A673 (cell line): ENCODE results near the gene NKX2-3. TPM values are rescaled to one million over a fixed set of nuclear protein-coding genes. Genes with fewer than 3 reads are reported as not detected.

ENCODE experiments used
- BruUV-seq: library from RNA; stranded (reverse); fragments of 400-500 nt; replicated peaks from 2 replicates; lab custom pipeline; 2021; lab: Mats Ljungman, UMichigan
- CTCF ChIA-PET: fragments of 300-600 bp; sonication (Branson Sonifier 250); formaldehyde crosslinking; loops from one replicate; lab custom pipeline; 2022; ENCODE audit warnings: antibody characterized with exemption; lab: Charles Lee
- POLR2A ChIA-PET: fragments of 300-600 bp; sonication (Branson Sonifier 250); formaldehyde crosslinking; loops from one replicate; lab custom pipeline; 2022; ENCODE audit warnings: antibody characterized with exemption; ENCODE audit not compliant: low non-redundant PET; lab: Charles Lee
- DNase-seq: peaks from one replicate; pipeline ENCODE4 v3.0.0-alpha.2; 2015; ENCODE audit warnings: low spot score
- H3K27ac ChIP-seq: fragments of 200-600 bp; sonication (generic); 2 replicates; pipeline ENCODE4 v1.5.1; 2016; ENCODE audit warnings: mixed run types, low read depth, mild to moderate bottlenecking, mixed read lengths, antibody characterized with exemption, low read length; ENCODE audit not compliant: poor library complexity, severe bottlenecking
- H3K27me3 ChIP-seq: fragments of 200-600 bp; sonication (generic); replicated peaks from 2 replicates; pipeline ENCODE4 v1.6.1; 2017; ENCODE audit warnings: mixed run types, low read depth, mild to moderate bottlenecking, mixed read lengths, antibody characterized with exemption, low read length; ENCODE audit not compliant: insufficient read depth, poor library complexity
- H3K36me3 ChIP-seq: fragments of 200-600 bp; sonication (generic); 2 replicates; pipeline ENCODE4 v1.6.1; 2016; ENCODE audit warnings: mixed run types, mild to moderate bottlenecking, mixed read lengths, antibody characterized with exemption, low read length; ENCODE audit not compliant: insufficient read depth, poor library complexity, severe bottlenecking
- H3K4me1 ChIP-seq: fragments of 200-600 bp; sonication (generic); 2 replicates; pipeline ENCODE4 v1.6.1; 2017; ENCODE audit warnings: mixed run types, mild to moderate bottlenecking, mixed read lengths, antibody characterized with exemption, low read length; ENCODE audit not compliant: insufficient read depth, poor library complexity, severe bottlenecking
- H3K4me3 ChIP-seq: fragments of 200-600 bp; sonication (generic); 2 replicates; pipeline ENCODE4 v1.5.1; 2016; ENCODE audit warnings: low read depth, mixed run types, mild to moderate bottlenecking, mixed read lengths, low read length; ENCODE audit not compliant: poor library complexity, severe bottlenecking
- H3K9me3 ChIP-seq: fragments of 200-600 bp; sonication (generic); 2 replicates; pipeline ENCODE4 v1.6.1; 2016; ENCODE audit warnings: mixed run types, low read depth, mild to moderate bottlenecking, mixed read lengths, antibody characterized with exemption, low read length; ENCODE audit not compliant: poor library complexity, severe bottlenecking
- EZH2 ChIP-seq: fragments of 200-600 bp; sonication (generic); IDR thresholded peaks from 2 replicates; pipeline ENCODE4 v1.6.1; 2017; ENCODE audit warnings: borderline replicate concordance, low read depth, mild to moderate bottlenecking, mixed read lengths, antibody characterized with exemption, low read length; ENCODE audit not compliant: poor library complexity, severe bottlenecking
- intact Hi-C: fragments of 100-400 bp; cut with micrococcal nuclease; formaldehyde crosslinking; loops from one replicate; pipeline ENCODE4 v1.10.0; 2022; ENCODE audit not compliant: unreplicated experiment
- total RNA-seq: library from RNA; stranded (reverse); gene quantifications from 2 replicates; pipeline ENCODE4 v1.2.3, GENCODE V29; 2021
- TF ChIP-seq, protein P1 (sequence below): fragments of 300-800, 200-600 bp; sonication (generic); conservative IDR thresholded peaks from 2 replicates; pipeline ENCODE4 v1.5.1; 2017; ENCODE audit warnings: low read depth, mild to moderate bottlenecking, antibody characterized with exemption, low read length, moderate library complexity, mixed read lengths

The NKX2-3 gene
- total RNA-seq, 1 experiment from 2014 or later, result not detected

DNA sequence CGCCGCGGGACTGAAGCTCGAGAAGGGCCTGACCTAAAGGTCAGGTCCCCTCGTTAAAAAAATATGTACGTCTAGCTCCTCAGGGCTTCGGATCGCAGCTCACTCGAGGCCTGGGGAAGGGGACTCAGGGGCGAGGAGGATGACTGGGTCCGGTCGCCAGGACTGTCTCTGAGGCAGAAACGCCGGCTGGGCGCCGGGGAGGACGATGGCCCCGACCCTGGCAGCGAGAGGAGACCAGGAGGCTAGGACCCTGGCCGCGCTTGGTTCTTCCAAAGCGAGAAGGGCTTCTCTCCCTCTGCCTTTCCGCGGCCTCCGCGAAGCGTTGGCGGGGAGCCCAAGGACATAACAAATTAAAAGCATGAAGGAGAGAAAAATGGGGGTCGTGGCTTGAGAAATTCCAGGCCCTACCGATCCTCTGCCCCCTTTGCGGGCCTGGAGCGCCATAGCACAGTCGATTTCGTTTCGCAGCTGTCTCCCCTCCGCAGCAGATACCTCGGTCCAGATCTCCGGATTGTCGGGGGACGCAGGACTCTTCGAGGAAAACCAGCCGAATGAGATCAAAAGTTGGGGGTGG lies 3.1 kb downstream of the NKX2-3 start:
- peaks cover 96% of the 10 kb centered on the region for H3K27me3 ChIP-seq
- H3K4me3 ChIP-seq, result peak overlapping the region; percentile 8
- BruUV-seq, result no TSS peak
- intact Hi-C loops, result no loop called here
- H3K4me1 ChIP-seq, result peaks cover 11% of the 10 kb centered on the region
- H3K9me3 ChIP-seq, result no peaks in the 10 kb centered on the region
- no peak for TF ChIP-seq EZH2
- no peaks in the 10 kb centered on the region for H3K36me3 ChIP-seq
- CTCF ChIA-PET, result interaction anchor here (0.7 kb wide), 1 partner anchor 23 kb away, joined by 3 read pairs; no protein-coding TSS in a partner anchor
- POLR2A ChIA-PET, result no interaction called here
- H3K27ac ChIP-seq, result no peak overlapping the region
- no peak for DNase-seq

DNA sequence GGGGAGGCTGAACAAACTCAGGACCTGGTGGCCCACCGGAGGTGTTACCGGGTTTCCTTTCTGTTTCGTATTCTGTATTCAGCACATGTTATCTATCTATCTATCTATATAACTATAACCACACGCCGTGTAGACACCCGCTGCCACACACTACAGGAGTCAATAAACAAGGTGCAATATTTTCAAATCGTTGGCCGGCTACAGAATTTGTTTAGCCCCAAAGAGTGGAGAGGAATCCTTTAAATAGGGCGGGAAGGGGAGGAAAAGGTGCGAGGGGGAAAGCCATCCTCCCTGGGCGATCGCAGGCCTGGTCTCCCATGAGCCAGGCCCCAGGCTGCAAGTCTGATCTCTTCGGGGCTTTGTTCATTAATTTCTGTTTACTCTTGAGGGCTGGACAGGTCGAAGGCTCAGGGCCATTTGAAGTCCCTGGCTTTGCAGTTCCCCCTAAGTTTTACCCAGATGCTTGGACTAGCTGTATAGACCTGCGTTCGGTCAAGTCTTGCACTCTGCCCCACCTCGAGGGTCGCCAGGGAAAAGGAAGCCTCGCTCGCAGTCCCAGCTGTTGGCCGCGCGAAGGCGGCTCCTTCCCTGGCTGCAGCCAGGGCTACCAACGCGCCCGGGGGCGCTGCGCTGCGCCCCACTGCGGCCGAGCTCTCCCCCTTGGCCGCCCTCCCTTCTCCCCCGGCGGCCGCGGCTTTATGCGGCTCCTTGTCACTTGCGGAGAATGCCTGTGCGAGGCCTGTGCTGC lies 3.8 kb downstream of the NKX2-3 start:
- Histone ChIP-seq H3K36me3 (no peaks in the 10 kb centered on the region), H3K9me3 (no peaks in the 10 kb centered on the region), H3K27ac (no peak overlapping the region), H3K4me1 (peaks cover 15% of the 10 kb centered on the region), H3K27me3 (peaks cover 96% of the 10 kb centered on the region), H3K4me3 (no peak overlapping the region)
- CTCF ChIA-PET, result no interaction called here
- DNase-seq, result no peak
- no TSS peak for BruUV-seq
- TF ChIP-seq, protein P1, sequence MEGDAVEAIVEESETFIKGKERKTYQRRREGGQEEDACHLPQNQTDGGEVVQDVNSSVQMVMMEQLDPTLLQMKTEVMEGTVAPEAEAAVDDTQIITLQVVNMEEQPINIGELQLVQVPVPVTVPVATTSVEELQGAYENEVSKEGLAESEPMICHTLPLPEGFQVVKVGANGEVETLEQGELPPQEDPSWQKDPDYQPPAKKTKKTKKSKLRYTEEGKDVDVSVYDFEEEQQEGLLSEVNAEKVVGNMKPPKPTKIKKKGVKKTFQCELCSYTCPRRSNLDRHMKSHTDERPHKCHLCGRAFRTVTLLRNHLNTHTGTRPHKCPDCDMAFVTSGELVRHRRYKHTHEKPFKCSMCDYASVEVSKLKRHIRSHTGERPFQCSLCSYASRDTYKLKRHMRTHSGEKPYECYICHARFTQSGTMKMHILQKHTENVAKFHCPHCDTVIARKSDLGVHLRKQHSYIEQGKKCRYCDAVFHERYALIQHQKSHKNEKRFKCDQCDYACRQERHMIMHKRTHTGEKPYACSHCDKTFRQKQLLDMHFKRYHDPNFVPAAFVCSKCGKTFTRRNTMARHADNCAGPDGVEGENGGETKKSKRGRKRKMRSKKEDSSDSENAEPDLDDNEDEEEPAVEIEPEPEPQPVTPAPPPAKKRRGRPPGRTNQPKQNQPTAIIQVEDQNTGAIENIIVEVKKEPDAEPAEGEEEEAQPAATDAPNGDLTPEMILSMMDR, result no peak
- peak; percentile 70 for TF ChIP-seq EZH2
- intact Hi-C loops, result no loop called here
- POLR2A ChIA-PET, result no interaction called here

DNA sequence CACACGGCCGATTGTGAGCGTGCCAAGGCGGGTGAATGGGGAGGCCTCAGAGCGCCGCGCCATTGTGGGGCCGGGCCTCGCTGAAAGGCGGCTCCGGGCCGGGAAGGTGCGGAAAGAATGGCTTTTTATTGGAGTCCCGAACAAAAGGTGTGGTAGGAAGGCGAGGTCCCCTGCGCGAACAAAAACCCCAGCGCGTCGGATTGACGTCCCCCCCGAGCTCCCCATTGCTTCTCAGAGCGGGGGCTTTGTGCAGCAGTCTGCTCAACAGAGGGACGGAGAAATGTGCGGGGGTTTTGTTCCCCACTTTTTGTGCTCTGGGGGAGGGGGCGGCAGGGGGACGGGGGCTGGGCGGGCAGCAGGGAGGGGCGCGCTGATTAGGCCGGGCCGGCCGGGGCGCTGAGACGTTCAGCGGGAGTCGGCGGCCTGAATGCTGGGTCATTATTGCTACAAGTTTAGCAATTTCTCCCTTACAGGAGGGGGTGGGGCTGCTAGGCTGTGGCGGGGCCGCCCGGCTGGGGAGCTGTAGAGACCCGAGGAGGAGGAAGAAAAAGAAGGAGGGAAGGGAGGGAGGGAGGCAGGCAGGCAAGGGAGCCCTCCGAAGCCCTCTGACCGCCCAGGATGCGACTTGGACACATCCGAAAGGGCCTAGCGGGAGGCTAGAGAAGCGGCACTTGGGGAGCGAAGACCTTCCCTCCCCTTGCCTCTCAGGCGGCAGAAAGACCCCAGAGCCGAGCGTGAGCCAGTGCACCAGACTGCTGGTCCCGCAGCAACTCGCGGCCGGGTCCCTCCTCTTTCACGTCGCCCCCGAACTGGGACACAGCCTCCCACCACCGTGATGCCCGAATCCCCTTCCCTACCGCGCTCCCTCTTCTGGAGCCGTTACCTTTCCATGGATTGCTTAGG lies 4.6 kb downstream of the NKX2-3 start:
- CTCF ChIA-PET, result no interaction called here
- H3K27me3 ChIP-seq, result peaks cover 96% of the 10 kb centered on the region
- intact Hi-C loops, result no loop called here

More for the DNA sequence above, 4.6 kb downstream of the NKX2-3 start:
- POLR2A ChIA-PET, result no interaction called here
- H3K27ac ChIP-seq, result no peak overlapping the region
- no peak overlapping the region for H3K4me3 ChIP-seq
- H3K9me3 ChIP-seq, result no peaks in the 10 kb centered on the region
- DNase-seq, result no peak
- no peaks in the 10 kb centered on the region for H3K36me3 ChIP-seq
- TF ChIP-seq, protein P1, result no peak
- no peak for TF ChIP-seq EZH2
- H3K4me1 ChIP-seq, result peaks cover 15% of the 10 kb centered on the region
- no TSS peak for BruUV-seq
